Type B pancreatic cell (in vitro differentiated cells): Measurements from ENCODE around the gene GPRIN3. TPM values are rescaled to one million over a fixed set of nuclear protein-coding genes. Genes with fewer than 3 reads are reported as not detected.

Source experiments
- DNase-seq: peaks from one replicate; pipeline ENCODE4 v3.0.0; 2021; ENCODE audit warnings: mixed read lengths; ENCODE audit not compliant: unreplicated experiment; ENCODE audit errors: extremely low spot score
- H3K27ac Mint-ChIP-seq: 2 replicates; pipeline ENCODE4 v1.8.0; 2021; ENCODE audit warnings: mild to moderate bottlenecking, mixed read lengths
- H3K27me3 Mint-ChIP-seq: 2 replicates; pipeline ENCODE4 v1.8.0; 2021; ENCODE audit warnings: mixed read lengths
- H3K36me3 Mint-ChIP-seq: 2 replicates; pipeline ENCODE4 v1.8.0; 2021; ENCODE audit warnings: mixed read lengths
- H3K4me1 Mint-ChIP-seq: one replicate; pipeline ENCODE4 v1.8.0; 2021; ENCODE audit warnings: mixed read lengths; ENCODE audit not compliant: unreplicated experiment
- H3K4me3 Mint-ChIP-seq: 2 replicates; pipeline ENCODE4 v1.8.0; 2021; ENCODE audit warnings: mild to moderate bottlenecking, mixed read lengths
- H3K9me3 Mint-ChIP-seq: 2 replicates; pipeline ENCODE4 v1.8.0; 2021; ENCODE audit warnings: mixed read lengths
- total RNA-seq: library from RNA; stranded (reverse); gene quantifications from 2 replicates; pipeline ENCODE4 v1.2.1, GENCODE V29; 2021; ENCODE audit warnings: low replicate concordance
- TF ChIP-seq, protein P1 (sequence below): fragments of 200-600 bp; sonication (generic); conservative IDR thresholded peaks from 2 replicates; pipeline ENCODE4 v1.5.0; 2021; ENCODE audit warnings: antibody characterized with exemption, mild to moderate bottlenecking

Gene GPRIN3
- total RNA-seq, 1 donor from 2014 or later: 4.5 TPM

DNA sequence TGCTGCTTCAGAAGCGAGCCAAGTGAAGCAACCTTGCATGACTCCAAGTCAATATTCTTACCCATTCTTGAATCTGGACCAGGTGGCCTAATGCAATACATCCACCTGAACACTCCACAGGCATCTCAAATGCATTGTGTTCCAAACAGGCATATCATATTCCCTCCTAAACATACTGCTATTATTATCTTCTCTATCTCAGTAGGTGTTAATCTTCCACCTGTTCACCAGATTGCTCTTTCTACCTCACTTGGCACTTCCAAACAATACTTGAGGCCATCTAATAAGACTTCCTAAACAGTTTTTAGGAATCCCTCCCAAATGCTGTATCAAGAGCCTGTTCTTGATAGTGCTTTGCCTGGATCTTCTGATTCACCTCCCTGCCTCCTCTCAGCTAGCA, 90.7 kb downstream of the GPRIN3 start:
- no peaks in the 10 kb centered on the region for H3K4me1 Mint-ChIP-seq
- no peak overlapping the region for H3K27ac Mint-ChIP-seq
- no peak overlapping the region for H3K4me3 Mint-ChIP-seq
- TF ChIP-seq, protein P1, sequence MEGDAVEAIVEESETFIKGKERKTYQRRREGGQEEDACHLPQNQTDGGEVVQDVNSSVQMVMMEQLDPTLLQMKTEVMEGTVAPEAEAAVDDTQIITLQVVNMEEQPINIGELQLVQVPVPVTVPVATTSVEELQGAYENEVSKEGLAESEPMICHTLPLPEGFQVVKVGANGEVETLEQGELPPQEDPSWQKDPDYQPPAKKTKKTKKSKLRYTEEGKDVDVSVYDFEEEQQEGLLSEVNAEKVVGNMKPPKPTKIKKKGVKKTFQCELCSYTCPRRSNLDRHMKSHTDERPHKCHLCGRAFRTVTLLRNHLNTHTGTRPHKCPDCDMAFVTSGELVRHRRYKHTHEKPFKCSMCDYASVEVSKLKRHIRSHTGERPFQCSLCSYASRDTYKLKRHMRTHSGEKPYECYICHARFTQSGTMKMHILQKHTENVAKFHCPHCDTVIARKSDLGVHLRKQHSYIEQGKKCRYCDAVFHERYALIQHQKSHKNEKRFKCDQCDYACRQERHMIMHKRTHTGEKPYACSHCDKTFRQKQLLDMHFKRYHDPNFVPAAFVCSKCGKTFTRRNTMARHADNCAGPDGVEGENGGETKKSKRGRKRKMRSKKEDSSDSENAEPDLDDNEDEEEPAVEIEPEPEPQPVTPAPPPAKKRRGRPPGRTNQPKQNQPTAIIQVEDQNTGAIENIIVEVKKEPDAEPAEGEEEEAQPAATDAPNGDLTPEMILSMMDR: no peak
- DNase-seq: no peak
- H3K27me3 Mint-ChIP-seq: no peaks in the 10 kb centered on the region
- no peaks in the 10 kb centered on the region for H3K36me3 Mint-ChIP-seq
- no peaks in the 10 kb centered on the region for H3K9me3 Mint-ChIP-seq

DNA sequence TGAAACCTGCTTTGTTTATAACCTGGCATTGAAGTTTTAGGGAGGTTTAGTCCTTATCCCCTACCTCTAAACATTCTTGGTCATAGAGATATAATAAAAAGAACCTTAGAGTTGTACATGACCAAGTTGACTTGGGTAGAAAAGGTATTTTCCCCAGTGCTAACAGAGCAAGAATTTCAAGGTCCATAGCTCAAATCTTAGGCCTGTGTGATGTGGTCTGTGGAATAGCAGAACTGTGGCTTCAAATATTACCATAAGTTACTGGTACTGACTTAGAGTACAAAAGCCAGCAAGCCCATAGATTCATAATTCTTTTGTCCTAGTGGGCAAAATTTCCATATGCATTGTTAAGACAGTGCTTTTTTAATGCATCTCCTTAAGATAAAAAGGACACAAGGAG, 91.2 kb downstream of the GPRIN3 start:
- no peaks in the 10 kb centered on the region for H3K36me3 Mint-ChIP-seq
- no peak overlapping the region for H3K4me3 Mint-ChIP-seq
- TF ChIP-seq, protein P1: no peak
- H3K27ac Mint-ChIP-seq: no peak overlapping the region
- no peaks in the 10 kb centered on the region for H3K9me3 Mint-ChIP-seq
- DNase-seq: no peak
- H3K4me1 Mint-ChIP-seq: no peaks in the 10 kb centered on the region
- no peaks in the 10 kb centered on the region for H3K27me3 Mint-ChIP-seq

DNA sequence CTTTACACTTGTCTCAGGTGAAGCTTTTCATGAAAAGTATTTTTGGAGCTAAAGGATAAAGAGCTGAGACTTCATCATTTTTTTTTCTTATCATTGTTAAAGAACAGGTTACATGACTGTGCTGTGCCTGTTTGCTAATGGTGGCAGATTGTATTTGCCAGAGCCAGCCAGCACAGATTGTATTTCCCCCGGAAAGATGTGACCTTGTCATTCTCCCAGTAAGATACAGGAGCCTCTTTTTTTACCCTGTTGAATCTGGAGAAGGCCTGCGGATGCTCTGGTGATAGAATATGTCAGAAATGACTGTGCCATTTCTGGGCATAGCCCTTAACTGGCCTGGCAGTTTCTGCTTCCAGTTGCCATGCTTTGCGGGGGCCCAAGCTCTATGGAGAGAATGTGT, 91.9 kb downstream of the GPRIN3 start:
- no peaks in the 10 kb centered on the region for H3K36me3 Mint-ChIP-seq
- H3K4me1 Mint-ChIP-seq: no peaks in the 10 kb centered on the region
- no peaks in the 10 kb centered on the region for H3K27me3 Mint-ChIP-seq
- H3K9me3 Mint-ChIP-seq: no peaks in the 10 kb centered on the region
- no peak for DNase-seq
- H3K27ac Mint-ChIP-seq: no peak overlapping the region
- TF ChIP-seq, protein P1: no peak
- no peak overlapping the region for H3K4me3 Mint-ChIP-seq

DNA sequence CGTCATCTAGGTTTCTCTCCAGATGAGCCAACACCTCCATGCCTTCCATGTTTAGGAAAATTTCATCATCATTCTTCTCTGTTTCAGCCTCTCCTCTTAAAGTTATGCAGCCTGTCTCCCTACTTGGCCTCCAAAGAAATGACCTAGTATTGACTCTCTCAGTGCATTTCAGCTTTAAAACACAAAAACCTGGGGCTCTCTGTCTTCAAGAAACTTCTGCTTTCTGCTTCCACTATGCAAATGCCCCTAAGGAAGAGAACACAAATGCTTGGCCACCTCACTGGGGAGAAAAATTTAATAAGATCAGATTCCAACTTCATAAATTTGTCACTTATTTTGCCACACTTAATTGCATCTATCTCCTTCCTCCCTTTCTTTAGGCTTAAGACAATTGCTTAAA, 93.3 kb downstream of the GPRIN3 start:
- TF ChIP-seq, protein P1: no peak
- Mint-ChIP-seq H3K27ac (no peak overlapping the region), H3K36me3 (no peaks in the 10 kb centered on the region), H3K27me3 (no peaks in the 10 kb centered on the region), H3K4me3 (no peak overlapping the region), H3K4me1 (no peaks in the 10 kb centered on the region), H3K9me3 (no peaks in the 10 kb centered on the region)
- no peak for DNase-seq

DNA sequence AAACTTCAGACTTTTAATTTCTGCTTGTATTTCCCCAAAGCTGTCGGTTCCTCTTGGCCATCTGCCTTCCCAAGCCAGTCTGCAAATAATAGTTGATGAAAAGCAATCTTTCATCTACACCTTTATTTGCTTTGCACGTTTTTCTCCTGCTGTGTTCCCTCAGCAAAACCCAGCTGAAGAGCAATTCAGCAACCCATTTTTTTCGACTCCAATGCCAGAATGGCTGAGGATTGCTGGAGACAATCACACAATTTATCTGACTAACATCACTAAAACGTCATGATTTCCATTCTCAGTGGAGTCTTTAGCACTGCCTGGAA, 94.3 kb downstream of the GPRIN3 start:
- Mint-ChIP-seq H3K27ac (no peak overlapping the region), H3K9me3 (no peaks in the 10 kb centered on the region), H3K36me3 (no peaks in the 10 kb centered on the region), H3K4me3 (no peak overlapping the region), H3K27me3 (no peaks in the 10 kb centered on the region), H3K4me1 (no peaks in the 10 kb centered on the region)
- no peak for DNase-seq
- TF ChIP-seq, protein P1: no peak

DNA sequence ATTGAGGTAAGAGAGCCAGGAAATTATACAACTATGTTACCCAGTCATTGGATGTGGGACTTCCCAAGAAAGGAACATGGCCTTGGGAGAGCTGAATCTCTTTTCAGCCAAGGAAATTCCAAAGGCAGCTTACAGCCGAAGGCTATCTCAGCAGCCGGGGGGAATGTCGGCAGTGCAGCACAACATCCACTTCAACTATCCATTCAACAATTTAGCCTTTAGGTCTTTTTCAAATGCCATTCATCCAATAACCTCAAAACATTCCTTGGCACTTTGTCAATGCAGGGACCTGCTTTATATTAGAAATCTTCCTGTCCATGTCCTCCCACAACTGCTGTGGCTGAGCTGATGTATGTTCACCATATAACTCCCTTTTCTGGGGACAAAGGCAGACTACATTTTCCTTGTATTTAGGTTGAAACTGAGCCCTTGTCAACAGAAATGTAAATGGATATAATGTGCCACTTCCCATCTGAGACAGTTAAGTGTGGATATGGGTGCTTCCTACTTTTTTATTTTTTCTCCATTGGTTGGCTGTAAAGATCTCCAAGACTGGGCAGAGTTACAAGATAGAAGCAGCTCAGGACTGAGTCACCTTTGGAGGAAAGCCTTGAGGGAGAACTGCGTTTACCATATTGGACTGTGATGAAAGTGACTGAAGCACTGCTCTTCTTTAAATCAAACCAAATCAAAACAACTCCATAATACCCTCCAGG, 94.8 kb downstream of the GPRIN3 start:
- TF ChIP-seq, protein P1: no peak
- Mint-ChIP-seq H3K27me3 (no peaks in the 10 kb centered on the region), H3K4me3 (no peak overlapping the region), H3K4me1 (no peaks in the 10 kb centered on the region), H3K27ac (no peak overlapping the region), H3K36me3 (no peaks in the 10 kb centered on the region), H3K9me3 (no peaks in the 10 kb centered on the region)
- DNase-seq: no peak
